Subcutaneous abdominal adipose tissue (tissue), 5 donors: Measurements from ENCODE around the gene KDM5A.

Experiments used
- H3K27ac ChIP-seq: one replicate; pipeline ENCODE4 v1.7.0; 2013; ENCODE audit warnings: low read depth, mild to moderate bottlenecking, inconsistent platforms, low read length, moderate library complexity
- H3K27me3 ChIP-seq, 5 donors: one replicate each; pipeline ENCODE4 v1.7.0; 2013; ENCODE audit warnings: low read length in 5 of 5, inconsistent platforms in 1 of 5; ENCODE audit not compliant: control insufficient read depth in 5 of 5, insufficient read depth in 4 of 5
- H3K36me3 ChIP-seq, 5 donors: one replicate each; pipeline ENCODE4 v1.7.0; 2013; ENCODE audit warnings: low read length in 5 of 5; ENCODE audit not compliant: control insufficient read depth in 5 of 5, insufficient read depth in 5 of 5
- H3K4me1 ChIP-seq, 5 donors: one replicate each; pipeline ENCODE4 v1.7.0; 2013; ENCODE audit warnings: low read length in 5 of 5, mild to moderate bottlenecking in 3 of 5, moderate library complexity in 1 of 5; ENCODE audit not compliant: control insufficient read depth in 5 of 5, insufficient read depth in 5 of 5
- H3K4me3 ChIP-seq, 5 donors: one replicate each; pipeline ENCODE4 v1.7.0; 2013; ENCODE audit warnings: low read length in 5 of 5, low read depth in 1 of 5
- H3K9ac ChIP-seq, 5 donors: one replicate each; pipeline ENCODE4 v1.7.0; 2013; ENCODE audit warnings: low read length in 5 of 5, mild to moderate bottlenecking in 4 of 5, moderate library complexity in 3 of 5
- H3K9me3 ChIP-seq, 5 donors: one replicate each; pipeline ENCODE4 v1.7.0; 2013; ENCODE audit warnings: low read length in 5 of 5; ENCODE audit not compliant: control insufficient read depth in 5 of 5
- donor health status: healthy.
- donor health status: healthy.
- donor health status: healthy.
- donor health status: healthy.
- donor health status: healthy.

KDM5A gene

DNA sequence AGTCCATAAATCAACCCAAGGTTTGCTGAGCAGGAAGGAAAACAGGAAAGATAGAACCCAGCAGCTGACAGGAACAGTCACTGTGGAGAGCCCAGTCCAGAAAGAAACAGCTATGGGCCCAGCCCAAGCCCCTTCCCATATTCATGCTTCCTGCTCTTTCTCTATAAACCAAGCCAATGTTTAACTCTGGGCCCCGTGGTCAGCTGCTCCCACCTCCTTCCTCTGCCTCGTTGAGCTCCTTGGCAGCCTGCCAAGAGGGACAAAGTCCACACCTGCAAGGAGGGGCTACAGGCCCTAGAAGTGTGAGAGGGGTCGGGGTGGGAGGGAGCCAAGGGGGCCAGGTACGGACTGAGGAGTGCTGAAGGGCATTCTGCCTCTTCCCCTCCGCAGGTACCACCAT lies 136.5 kb downstream of the KDM5A start:
- H3K27ac ChIP-seq, result no peak overlapping the region
- no peaks in the 10 kb centered on the region for H3K4me1 ChIP-seq
- H3K36me3 ChIP-seq, result no peaks in the 10 kb centered on the region
- H3K4me3 ChIP-seq, result no peak overlapping the region
- peaks cover 0 to 6% (median 3%) of the 10 kb centered on the region in 5 donors for H3K9me3 ChIP-seq
- no peak overlapping the region for H3K9ac ChIP-seq
- peaks cover 5 to 17% (median 13%) of the 10 kb centered on the region in 5 donors for H3K27me3 ChIP-seq

DNA sequence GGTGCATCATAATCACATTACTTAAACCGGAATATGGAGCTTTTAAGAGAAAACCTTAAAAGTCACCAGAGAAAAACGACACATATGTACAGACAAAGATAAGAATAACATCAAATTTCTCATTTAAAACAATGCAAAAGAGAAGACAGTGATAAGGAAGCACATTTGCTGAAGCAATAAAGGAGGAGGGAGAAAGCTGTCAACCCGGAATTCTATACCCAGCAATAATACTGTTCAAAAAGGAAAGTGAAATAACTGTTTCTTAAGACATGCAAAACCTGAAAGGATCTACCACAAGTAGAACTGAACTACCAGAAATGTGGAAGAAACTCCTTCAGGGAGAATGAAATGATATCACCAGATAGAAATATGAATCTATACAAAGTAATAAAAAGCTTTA lies 141.8 kb downstream of the KDM5A start:
- no peak overlapping the region for H3K9ac ChIP-seq
- peaks cover 0 to 11% (median 7%) of the 10 kb centered on the region in 5 donors for H3K9me3 ChIP-seq
- H3K4me3 ChIP-seq, result no peak overlapping the region
- H3K36me3 ChIP-seq, result no peaks in the 10 kb centered on the region
- no peak overlapping the region for H3K27ac ChIP-seq
- H3K27me3 ChIP-seq, result peaks cover 0 to 7% (median 0%) of the 10 kb centered on the region in 5 donors
- no peaks in the 10 kb centered on the region for H3K4me1 ChIP-seq

GRCh38 chr12:243381-243780 lies 145.7 kb downstream of the KDM5A start:
- Histone ChIP-seq H3K27me3 (peaks cover 0 to 7% (median 0%) of the 10 kb centered on the region in 5 donors), H3K27ac (no peak overlapping the region), H3K4me1 (no peaks in the 10 kb centered on the region), H3K9me3 (peaks cover 0 to 8% (median 7%) of the 10 kb centered on the region in 5 donors), H3K9ac (no peak overlapping the region), H3K36me3 (no peaks in the 10 kb centered on the region), H3K4me3 (no peak overlapping the region)

GRCh38 chr12:242496-242895 lies 146.6 kb downstream of the KDM5A start:
- no peak overlapping the region for H3K27ac ChIP-seq
- H3K9ac ChIP-seq, result no peak overlapping the region
- no peaks in the 10 kb centered on the region for H3K4me1 ChIP-seq
- H3K27me3 ChIP-seq, result peaks cover 0 to 7% (median 0%) of the 10 kb centered on the region in 5 donors
- peaks cover 0 to 6% (median 2%) of the 10 kb centered on the region in 5 donors for H3K9me3 ChIP-seq
- no peak overlapping the region for H3K4me3 ChIP-seq
- no peaks in the 10 kb centered on the region for H3K36me3 ChIP-seq

GRCh38 chr12:241266-241665 lies 147.9 kb downstream of the KDM5A start:
- Histone ChIP-seq H3K27ac (no peak overlapping the region), H3K4me3 (no peak overlapping the region), H3K27me3 (peaks cover 0 to 11% (median 0%) of the 10 kb centered on the region in 5 donors), H3K36me3 (no peaks in the 10 kb centered on the region), H3K9ac (no peak overlapping the region), H3K4me1 (no peaks in the 10 kb centered on the region), H3K9me3 (peaks cover 0 to 8% (median 5%) of the 10 kb centered on the region in 5 donors)

DNA sequence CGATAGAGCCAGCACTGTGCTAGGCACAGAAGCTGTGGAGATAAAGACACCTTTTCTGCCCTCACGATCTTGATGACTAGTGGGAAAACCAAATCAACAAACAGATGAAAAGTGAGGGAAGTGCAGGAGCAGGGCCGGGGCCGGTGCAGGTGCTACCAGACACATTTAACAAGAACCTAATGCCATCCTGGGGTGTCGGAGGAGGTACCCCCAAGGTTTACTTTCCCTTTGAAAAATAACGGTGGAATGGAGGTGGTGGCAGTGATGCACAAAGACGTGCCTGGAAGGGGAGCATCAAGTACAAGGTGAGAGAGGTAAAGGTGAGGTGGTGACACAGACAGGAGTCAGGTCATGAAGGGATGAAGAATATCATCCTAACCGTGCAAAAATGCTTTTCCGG lies 148.6 kb downstream of the KDM5A start:
- Histone ChIP-seq H3K4me1 (no peaks in the 10 kb centered on the region), H3K9me3 (peaks cover 0 to 9% (median 5%) of the 10 kb centered on the region in 5 donors), H3K27ac (no peak overlapping the region), H3K9ac (no peak overlapping the region), H3K27me3 (peaks cover 0 to 11% (median 0%) of the 10 kb centered on the region in 5 donors), H3K4me3 (no peak overlapping the region), H3K36me3 (no peaks in the 10 kb centered on the region)

DNA sequence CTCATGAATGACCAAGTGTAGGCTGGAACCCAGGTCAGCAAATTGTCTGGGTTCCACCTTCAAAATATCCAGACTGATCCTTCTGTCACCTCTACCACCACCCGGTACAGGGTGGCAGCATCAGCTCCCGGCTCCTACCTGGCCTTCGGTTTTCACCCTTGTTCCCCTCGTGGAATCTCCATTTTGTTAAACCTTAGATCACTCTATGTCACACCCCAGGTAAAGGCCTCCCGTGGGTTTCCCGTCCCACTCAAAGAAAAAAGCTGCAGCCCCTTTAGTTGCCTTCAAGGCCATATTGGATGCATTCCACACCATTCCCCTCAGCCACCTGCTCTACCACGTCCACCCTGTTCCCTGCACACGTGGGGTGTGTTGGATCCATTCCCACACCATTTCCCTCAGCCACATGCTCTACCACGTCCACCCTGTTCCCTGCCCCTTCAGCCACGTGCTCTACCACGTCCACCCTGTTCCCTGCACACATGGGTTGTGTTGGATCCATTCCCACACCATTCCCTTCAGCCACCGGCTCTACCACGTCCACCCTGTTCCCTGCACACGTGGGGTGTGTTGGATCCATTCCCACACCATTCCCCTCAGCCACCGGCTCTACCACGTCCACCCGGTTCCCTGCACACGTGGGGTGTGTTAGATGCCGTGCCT lies 150.3 kb downstream of the KDM5A start:
- H3K36me3 ChIP-seq, result no peaks in the 10 kb centered on the region
- H3K4me1 ChIP-seq, result no peaks in the 10 kb centered on the region
- H3K9ac ChIP-seq, result no peak overlapping the region
- peaks cover 0 to 10% (median 0%) of the 10 kb centered on the region in 5 donors for H3K27me3 ChIP-seq
- peaks cover 0 to 13% (median 12%) of the 10 kb centered on the region in 5 donors for H3K9me3 ChIP-seq
- H3K4me3 ChIP-seq, result no peak overlapping the region
- H3K27ac ChIP-seq, result no peak overlapping the region

DNA sequence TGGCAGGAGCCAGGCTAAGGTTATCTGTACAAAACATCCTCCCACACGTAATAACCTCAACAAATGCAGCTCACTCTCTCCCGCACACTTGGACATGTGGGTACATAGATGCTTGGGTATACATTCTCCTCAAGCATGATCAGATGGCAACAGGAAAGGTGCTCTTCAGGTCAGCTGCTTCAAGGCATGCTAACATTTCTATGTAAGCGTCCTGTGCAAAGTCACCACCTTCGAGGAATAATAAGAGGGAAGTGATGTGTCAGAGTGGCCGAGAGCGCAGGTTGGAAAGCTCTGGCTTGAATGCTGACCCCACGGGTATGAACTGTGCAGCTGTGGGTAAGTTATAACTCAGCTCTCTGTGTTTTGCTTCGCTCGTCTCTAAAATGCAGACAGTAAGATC lies 151.0 kb downstream of the KDM5A start:
- Histone ChIP-seq H3K27ac (no peak overlapping the region), H3K4me1 (peaks cover 0 to under 1% (median 0%) of the 10 kb centered on the region in 5 donors), H3K36me3 (no peaks in the 10 kb centered on the region), H3K27me3 (peaks cover 0 to 7% (median 0%) of the 10 kb centered on the region in 5 donors), H3K9ac (no peak overlapping the region), H3K9me3 (peaks cover 0 to 13% (median 12%) of the 10 kb centered on the region in 5 donors), H3K4me3 (no peak overlapping the region)

GRCh38 chr12:237026-237815 lies 151.9 kb downstream of the KDM5A start:
- Histone ChIP-seq H3K9me3 (peaks cover 0 to 13% (median 12%) of the 10 kb centered on the region in 5 donors), H3K4me3 (no peak overlapping the region), H3K27ac (no peak overlapping the region), H3K4me1 (peaks cover 0 to 4% (median 0%) of the 10 kb centered on the region in 5 donors), H3K9ac (no peak overlapping the region), H3K27me3 (peaks cover 0 to 7% (median 0%) of the 10 kb centered on the region in 5 donors), H3K36me3 (no peaks in the 10 kb centered on the region)

DNA sequence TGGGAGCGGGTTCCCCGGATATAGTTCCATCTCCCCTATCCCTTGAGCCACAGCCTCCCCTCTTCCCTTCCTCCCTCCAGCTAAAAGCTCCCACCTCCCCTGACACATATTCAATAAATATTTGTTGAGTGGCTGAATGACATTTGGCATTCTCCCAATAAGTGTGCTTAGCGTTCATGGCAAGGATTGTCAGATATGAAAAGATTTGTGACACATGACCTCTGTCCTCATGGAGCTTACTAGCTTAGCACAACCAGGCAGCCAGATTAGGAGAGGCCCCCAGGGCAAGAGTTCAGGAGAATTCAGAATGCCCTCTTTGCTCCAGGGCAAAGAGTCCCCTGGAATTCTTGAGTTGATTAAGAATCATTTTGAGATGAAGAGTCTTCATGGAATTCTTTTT lies 152.7 kb downstream of the KDM5A start:
- H3K27ac ChIP-seq, result no peak overlapping the region
- peaks cover 0 to 4% (median 0%) of the 10 kb centered on the region in 5 donors for H3K4me1 ChIP-seq
- H3K9me3 ChIP-seq, result peaks cover 0 to 13% (median 12%) of the 10 kb centered on the region in 5 donors
- peaks cover 0 to 7% (median 0%) of the 10 kb centered on the region in 5 donors for H3K27me3 ChIP-seq
- no peak overlapping the region for H3K9ac ChIP-seq
- H3K4me3 ChIP-seq, result no peak overlapping the region
- no peaks in the 10 kb centered on the region for H3K36me3 ChIP-seq
